ENCODE results near the gene CSK. TPM values are rescaled to one million over a fixed set of nuclear protein-coding genes. Genes with fewer than 3 reads are reported as not detected.
"Not testable (repeated sequence)": the region's sequence is repeated elsewhere in the genome, so short reads cannot be mapped to it uniquely, and the experiment has no call there.

Gene CSK
- total RNA-seq, 2 donors from 2014 or later: 188 to 208 TPM

DNA sequence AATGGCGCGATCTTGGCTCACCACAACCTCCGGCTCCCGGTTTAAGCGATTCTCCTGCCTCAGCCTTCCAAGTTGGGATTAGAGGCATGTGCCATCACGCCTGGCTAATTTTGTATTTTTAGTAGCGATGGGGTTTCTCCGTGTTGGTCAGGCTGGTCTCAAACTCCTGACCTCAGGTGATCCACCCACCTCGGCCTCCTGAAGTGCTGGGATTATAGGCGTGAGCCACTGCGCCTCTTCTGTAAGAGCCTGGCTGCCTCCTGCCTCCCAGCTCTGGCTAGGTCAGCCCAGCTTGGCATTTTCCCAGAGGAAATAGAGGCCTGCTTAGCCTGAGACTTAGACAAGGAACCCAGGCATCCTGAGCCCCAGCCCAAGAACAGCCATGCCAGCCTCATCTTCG is 4.2 kb downstream of the CSK start:
- peak overlapping the region; percentile 95 for H3K4me3 Mint-ChIP-seq
- DNase-seq; H3K27me3 Mint-ChIP-seq; ATAC-seq; H3K9me3 ChIP-seq (ENCODE audit: control insufficient read depth, low read length, poor library complexity, severe bottlenecking); H3K36me3 Mint-ChIP-seq (ENCODE audit: low read depth): not testable (repeated sequence)
- H3K4me1 Mint-ChIP-seq: peaks cover 65% of the 10 kb centered on the region
- peak overlapping the region; percentile 98 for H3K27ac Mint-ChIP-seq

DNA sequence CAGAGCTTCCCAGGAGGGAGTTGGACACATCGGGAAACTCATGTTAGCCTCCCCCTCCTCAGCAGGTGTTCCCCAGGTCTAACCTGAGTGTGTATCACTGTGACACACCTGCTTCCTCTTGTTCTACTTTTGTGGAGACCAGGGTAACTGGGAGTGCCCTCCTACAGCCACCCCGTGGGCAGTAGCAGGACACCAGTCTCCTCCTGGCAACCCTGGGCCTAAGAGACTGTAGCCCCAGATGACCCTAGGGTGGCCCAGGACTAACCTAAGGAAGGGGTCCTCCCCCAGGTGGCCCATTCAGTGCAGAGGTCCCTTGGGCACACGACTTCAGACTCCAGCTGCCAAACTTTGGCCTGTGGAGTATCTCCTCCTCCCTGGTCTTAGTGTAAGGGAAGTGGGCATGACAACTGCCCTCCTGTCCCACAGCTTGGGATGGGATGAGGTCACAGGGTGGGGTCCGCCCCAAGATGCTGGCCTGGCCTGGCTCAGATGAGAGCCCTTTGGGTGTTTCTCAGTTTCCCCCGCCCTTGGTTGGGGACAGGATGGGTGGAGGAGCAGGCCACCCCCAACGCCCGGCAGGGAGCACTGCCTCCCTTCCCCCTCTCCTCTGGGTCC is 4.8 kb downstream of the CSK start:
- H3K4me3 Mint-ChIP-seq: peak overlapping the region; percentile 95
- H3K36me3 Mint-ChIP-seq (ENCODE audit: low read depth): peaks cover 7% of the 10 kb centered on the region
- peaks cover 65% of the 10 kb centered on the region for H3K4me1 Mint-ChIP-seq
- H3K9me3 ChIP-seq (ENCODE audit: control insufficient read depth, low read length, poor library complexity, severe bottlenecking): no peaks in the 10 kb centered on the region
- DNase-seq: no peak
- peak overlapping the region; percentile 98 for H3K27ac Mint-ChIP-seq
- no peaks in the 10 kb centered on the region for H3K27me3 Mint-ChIP-seq
- no peak for ATAC-seq

DNA sequence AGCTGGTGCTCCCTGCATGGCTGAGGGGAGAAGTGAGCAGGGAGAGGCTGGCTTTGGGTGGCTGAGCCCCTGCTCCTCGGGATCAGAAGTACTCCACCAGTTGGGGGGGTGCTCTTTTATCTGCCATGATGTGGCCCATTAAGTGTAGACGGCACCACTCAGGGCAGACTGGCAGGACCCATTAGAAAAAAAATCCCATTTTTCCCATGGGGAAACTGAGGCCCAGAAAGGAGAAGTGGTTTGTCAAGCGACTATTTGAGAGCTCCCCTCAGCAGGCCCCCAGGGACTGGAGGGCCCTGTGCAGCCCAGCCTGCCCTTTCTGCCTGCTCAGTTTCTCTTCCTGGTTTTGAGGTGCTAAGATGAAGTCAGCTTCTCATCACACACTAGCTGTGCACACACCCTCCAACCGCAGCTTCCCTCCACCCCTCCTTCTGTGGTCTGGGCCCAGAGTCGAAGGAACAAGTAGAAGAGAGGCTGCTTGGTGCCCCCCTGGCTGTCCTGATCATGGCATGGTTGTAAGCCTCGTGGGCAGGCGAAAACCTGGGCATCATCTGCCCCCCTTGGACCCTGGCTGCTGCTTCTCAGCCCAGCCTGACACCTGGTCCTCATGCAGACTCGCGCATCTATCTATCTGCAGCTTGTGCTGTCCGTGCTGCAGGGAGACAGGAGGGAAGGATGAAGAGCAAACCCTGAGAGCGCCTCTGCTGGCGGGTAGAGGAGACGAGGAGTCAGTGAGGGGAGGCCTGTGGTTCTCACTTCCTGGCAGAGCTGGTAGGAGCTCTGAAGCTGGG is 5.6 kb downstream of the CSK start:
- H3K4me1 Mint-ChIP-seq: peaks cover 73% of the 10 kb centered on the region
- peaks cover 7% of the 10 kb centered on the region for H3K36me3 Mint-ChIP-seq (ENCODE audit: low read depth)
- peak overlapping the region; percentile 98 for H3K27ac Mint-ChIP-seq
- ATAC-seq (peak; percentile 80), DNase-seq (peak; percentile 70 to 85 (median 75))
- H3K9me3 ChIP-seq (ENCODE audit: control insufficient read depth, low read length, poor library complexity, severe bottlenecking): no peaks in the 10 kb centered on the region
- no peaks in the 10 kb centered on the region for H3K27me3 Mint-ChIP-seq
- peak overlapping the region; percentile 95 for H3K4me3 Mint-ChIP-seq

DNA sequence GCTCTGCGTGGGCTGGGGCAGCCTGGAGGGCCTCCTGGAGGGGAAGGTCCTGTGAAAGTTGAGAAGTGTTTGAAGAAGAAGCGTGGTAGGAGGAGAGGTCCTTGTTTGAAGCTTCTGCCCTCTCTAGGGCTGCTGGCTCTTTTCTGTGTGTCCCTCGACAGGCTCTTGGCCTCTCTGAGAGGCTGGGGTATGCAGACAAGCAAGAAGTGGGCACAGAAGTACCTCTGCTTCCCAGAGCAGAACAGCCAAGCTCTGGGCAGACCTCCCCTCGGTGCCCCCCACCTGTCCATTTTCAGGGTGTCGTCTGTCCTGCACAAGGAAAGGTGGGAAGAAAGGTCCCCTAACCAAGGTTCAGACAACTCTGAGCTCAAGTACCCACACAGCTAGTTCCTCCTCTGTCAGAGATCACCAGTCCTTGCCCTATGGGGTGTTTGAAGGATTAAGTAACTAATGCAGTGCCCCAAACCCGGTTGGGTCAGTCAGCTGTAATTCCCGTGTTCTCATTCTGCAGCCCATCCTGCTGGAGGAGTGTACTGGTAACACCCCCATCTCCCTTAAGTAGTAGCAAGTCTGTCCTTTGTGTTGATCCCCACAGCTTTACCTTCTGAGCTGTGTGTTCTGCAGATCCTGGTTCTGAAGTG is 6.3 kb downstream of the CSK start:
- H3K36me3 Mint-ChIP-seq (ENCODE audit: low read depth): peaks cover 4% of the 10 kb centered on the region
- peak overlapping the region; percentile 95 for H3K4me3 Mint-ChIP-seq
- no peak for DNase-seq

DNA sequence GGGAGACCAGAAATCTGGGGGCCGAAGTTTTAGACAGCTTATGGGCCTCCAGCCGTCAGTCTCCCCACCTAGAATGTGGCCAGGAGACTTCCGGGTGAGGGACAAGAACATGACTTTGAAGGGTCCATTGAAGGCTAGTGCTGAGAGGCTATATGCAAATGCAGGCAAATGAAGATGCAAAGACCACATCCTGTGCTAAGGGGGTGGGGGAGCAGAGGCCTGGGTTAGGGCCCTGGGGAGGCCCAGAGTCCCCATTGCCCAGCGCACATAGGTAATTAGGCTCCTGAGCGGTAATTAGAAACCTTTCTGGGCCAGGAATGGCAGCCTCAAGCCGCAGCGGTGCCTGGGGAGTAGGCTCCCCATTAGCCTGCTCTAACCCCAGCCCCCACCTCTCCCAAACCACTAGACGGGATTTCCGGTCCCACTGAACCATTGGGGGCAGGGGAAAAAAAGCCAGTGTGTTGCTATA is 6.8 kb downstream of the CSK start:
- ATAC-seq: peak; percentile 3
- H3K36me3 Mint-ChIP-seq (ENCODE audit: low read depth): peaks cover 4% of the 10 kb centered on the region
- H3K4me1 Mint-ChIP-seq: peaks cover 71% of the 10 kb centered on the region

More for the DNA sequence above, 6.3 kb downstream of the CSK start:
- ATAC-seq: no peak
- no peaks in the 10 kb centered on the region for H3K27me3 Mint-ChIP-seq
- H3K9me3 ChIP-seq (ENCODE audit: control insufficient read depth, low read length, poor library complexity, severe bottlenecking): no peaks in the 10 kb centered on the region
- peak overlapping the region; percentile 98 for H3K27ac Mint-ChIP-seq
- H3K4me1 Mint-ChIP-seq: peaks cover 71% of the 10 kb centered on the region

DNA sequence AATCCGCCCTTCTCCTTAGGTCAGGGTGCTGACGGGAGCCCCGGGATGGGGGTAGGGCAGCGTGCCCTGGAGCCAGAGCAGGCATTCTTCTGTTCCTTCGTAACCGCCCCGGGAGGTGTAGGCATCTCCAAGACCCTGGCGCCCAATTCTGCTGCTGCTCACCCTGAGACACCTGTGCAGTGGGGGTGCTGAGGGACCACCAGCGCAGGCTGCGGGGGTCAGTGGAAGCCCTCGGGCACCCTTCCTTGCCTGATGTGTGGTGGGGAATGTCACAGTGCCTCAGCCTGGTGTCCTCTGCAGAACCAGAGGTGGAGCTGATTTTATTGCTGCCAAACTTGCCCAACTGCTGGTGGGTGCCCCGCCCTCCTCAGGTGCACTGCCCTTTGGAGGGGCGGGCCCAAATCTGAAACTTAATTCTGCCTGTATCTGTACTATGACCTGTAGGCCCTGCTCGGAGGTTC is 7.3 kb downstream of the CSK start:
- DNase-seq: no peak
- no peak for ATAC-seq
- Mint-ChIP-seq H3K4me3 (peak overlapping the region; percentile 95), H3K4me1 (peaks cover 67% of the 10 kb centered on the region), H3K27me3 (no peaks in the 10 kb centered on the region), H3K36me3 (ENCODE audit: low read depth) (peaks cover 4% of the 10 kb centered on the region), H3K27ac (peak overlapping the region; percentile 98)
- no peaks in the 10 kb centered on the region for H3K9me3 ChIP-seq (ENCODE audit: control insufficient read depth, low read length, poor library complexity, severe bottlenecking)

More for the DNA sequence above, 6.8 kb downstream of the CSK start:
- peak overlapping the region; percentile 98 for H3K27ac Mint-ChIP-seq
- no peaks in the 10 kb centered on the region for H3K27me3 Mint-ChIP-seq
- peak in 2 of 3 donors; percentile 47 to 57 for DNase-seq
- peak overlapping the region; percentile 95 for H3K4me3 Mint-ChIP-seq
- H3K9me3 ChIP-seq (ENCODE audit: control insufficient read depth, low read length, poor library complexity, severe bottlenecking): no peaks in the 10 kb centered on the region

DNA sequence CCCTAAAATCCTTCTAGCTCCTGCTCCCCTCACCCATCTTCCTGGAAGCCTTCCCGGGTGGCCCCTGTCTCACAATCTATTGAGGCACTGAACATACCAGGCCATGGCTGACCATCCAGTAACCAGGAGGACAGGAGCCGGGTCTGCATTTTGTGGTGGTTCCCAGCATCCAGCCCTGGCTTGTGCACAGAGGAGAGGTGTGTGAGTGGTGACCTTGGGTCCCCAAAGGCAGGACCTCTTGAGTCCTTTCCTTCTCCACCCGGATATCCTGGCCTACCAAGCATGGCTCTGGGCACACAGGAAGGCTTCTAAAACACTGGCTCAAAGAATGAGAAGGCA is 7.8 kb downstream of the CSK start:
- ATAC-seq (no peak), DNase-seq (no peak)
- Mint-ChIP-seq H3K27me3 (no peaks in the 10 kb centered on the region), H3K27ac (peak overlapping the region; percentile 98), H3K36me3 (ENCODE audit: low read depth) (peaks cover 4% of the 10 kb centered on the region), H3K4me1 (peaks cover 66% of the 10 kb centered on the region), H3K4me3 (peak overlapping the region; percentile 95)
- H3K9me3 ChIP-seq (ENCODE audit: control insufficient read depth, low read length, poor library complexity, severe bottlenecking): no peaks in the 10 kb centered on the region

DNA sequence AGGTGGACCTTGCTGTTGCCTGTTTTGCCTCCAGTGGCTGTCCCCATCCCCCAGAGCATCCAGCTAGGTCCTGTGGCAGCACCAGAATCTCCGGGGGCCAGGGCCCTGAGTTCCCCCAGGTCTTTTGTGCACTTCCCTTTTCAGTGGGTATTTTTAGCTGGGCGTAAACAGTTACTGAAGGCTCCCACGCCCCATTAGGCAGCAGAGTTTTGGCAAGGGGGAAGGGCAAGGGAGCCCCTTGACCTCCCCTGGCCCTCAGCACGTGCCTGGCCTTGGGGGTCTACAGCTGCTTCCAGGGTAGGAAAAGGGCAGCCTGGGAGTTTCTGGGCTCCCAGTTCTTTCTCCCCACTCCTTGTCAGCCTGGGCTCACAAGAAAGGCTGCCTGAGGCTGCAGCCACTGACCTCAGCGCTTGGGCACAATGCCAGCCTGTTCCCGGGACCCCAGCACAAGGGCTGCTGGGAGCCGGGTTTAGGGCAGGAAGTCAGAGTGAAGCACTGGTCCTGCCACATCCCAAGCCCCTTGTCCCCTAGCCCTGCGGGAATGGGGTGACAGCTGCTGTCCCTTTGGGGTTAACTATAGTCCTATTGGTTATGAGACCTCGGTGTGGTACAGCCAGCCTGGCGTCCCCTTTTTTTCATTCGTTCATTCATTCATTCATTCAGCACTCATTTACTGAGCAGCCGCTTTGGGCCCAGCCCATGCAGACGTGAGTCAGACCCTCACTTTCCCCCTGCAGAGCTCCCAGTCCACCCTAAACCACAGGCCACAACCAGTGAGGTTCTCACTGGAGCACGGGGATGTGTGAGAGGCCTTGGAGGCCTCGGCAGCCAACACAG is 8.4 kb downstream of the CSK start:
- no peak for ATAC-seq
- no peaks in the 10 kb centered on the region for H3K9me3 ChIP-seq (ENCODE audit: control insufficient read depth, low read length, poor library complexity, severe bottlenecking)
- Mint-ChIP-seq H3K4me1 (peaks cover 64% of the 10 kb centered on the region), H3K27ac (peak overlapping the region; percentile 98), H3K27me3 (no peaks in the 10 kb centered on the region), H3K36me3 (ENCODE audit: low read depth) (peaks cover 2% of the 10 kb centered on the region), H3K4me3 (peak overlapping the region; percentile 95)
- no peak for DNase-seq

DNA sequence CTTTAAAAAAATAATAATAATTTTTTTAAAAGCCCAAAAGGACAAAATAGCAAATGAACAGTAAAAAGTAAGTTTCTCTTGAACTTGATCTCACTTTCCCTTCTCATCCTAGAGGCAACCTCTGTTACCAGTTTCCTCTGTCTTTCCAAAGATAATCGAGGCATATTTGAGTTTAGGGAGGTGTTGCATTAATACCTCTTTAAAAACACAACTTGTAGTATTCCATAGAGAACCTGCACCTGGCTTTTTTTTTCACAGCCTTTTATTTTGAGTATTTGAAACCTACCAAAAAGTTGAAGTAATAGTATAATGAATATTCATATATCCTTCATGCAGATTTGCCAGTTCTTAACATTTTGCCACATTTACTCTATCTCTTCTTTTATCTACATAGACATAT is 9.1 kb downstream of the CSK start:
- no peak for DNase-seq
- no peaks in the 10 kb centered on the region for H3K9me3 ChIP-seq (ENCODE audit: control insufficient read depth, low read length, poor library complexity, severe bottlenecking)
- no peak for ATAC-seq
- Mint-ChIP-seq H3K27me3 (no peaks in the 10 kb centered on the region), H3K4me3 (peak overlapping the region; percentile 95), H3K36me3 (ENCODE audit: low read depth) (peaks cover 2% of the 10 kb centered on the region), H3K4me1 (peaks cover 65% of the 10 kb centered on the region), H3K27ac (peak overlapping the region; percentile 98)

DNA sequence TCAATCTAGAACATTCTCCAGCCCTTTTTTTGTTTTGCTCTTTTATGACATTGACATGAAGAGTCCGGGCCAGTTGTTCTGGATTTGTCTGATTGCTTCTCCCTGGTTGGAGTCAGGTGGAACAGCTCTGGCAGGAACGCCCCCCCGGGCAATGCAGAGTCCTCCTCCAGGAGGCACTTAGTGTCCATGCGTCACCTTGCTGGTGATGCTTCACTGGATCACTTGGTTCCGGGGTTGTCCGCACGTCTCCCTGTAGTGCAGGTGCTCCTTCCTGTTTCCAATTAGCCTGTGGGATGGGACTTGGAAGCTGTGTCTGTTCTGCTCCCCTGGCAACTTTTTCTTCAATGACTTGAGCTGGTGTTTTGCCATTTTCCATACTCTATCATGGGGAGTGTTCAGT is 9.8 kb downstream of the CSK start:
- Mint-ChIP-seq H3K36me3 (ENCODE audit: low read depth) (peaks cover 2% of the 10 kb centered on the region), H3K27me3 (no peaks in the 10 kb centered on the region), H3K27ac (peak overlapping the region; percentile 98), H3K4me1 (peaks cover 69% of the 10 kb centered on the region), H3K4me3 (peak overlapping the region; percentile 86)
- no peaks in the 10 kb centered on the region for H3K9me3 ChIP-seq (ENCODE audit: control insufficient read depth, low read length, poor library complexity, severe bottlenecking)
- no peak for ATAC-seq
- DNase-seq: no peak

DNA sequence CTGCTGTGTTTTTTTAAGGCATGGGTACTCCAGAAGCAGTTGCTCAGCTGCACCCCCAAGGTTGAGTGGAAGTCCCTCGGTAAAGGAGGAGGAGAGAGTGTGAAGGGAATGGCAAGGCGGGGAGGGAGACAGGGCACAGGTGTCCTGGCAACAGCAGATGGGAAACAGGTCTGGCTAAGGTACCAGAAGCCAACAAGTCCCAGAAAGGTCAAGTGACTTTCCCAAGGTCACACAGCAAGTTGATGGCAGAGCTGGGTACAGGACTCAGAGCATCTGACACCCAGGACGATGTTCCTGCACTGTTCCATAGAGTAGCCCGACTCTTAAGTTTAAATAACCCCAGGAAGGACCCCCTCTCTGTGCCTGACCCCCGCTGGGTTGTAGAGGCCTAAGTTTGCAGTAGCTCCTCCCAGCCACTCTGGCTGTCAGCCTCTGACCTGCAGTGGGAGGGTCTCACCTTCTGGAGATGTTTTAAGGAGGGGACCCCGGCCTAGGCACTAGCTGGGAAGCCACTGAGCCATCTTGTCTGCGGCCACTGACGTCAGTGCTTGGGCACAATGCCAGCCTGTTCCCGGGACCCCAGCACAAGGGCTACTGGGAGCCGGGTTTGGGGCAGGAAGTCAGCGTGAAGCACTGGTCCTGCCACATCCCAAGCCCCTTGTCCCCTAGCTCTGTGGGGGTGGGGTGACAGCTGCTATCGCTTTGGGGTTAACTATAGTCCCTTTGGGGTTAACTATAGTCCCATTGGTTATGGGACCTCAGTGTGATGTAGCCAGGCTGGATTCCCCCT is 10.5 kb downstream of the CSK start:
- DNase-seq: no peak

More for the DNA sequence above, 10.5 kb downstream of the CSK start:
- H3K4me1 Mint-ChIP-seq: peaks cover 66% of the 10 kb centered on the region
- no peaks in the 10 kb centered on the region for H3K9me3 ChIP-seq (ENCODE audit: control insufficient read depth, low read length, poor library complexity, severe bottlenecking)
- no peaks in the 10 kb centered on the region for H3K27me3 Mint-ChIP-seq
- H3K36me3 Mint-ChIP-seq (ENCODE audit: low read depth): peaks cover 2% of the 10 kb centered on the region
- no peak for ATAC-seq
- H3K4me3 Mint-ChIP-seq: peak overlapping the region; percentile 86
- peak overlapping the region; percentile 98 for H3K27ac Mint-ChIP-seq
